GDM1 (cell line): ENCODE measurements around the gene SRPK3.
"Not testable (repeated sequence)": the region's sequence is repeated elsewhere in the genome, so short reads cannot be mapped to it uniquely, and the experiment has no call there.

Source experiments
- DNase-seq: peaks from one replicate; lab custom pipeline; 2025; lab: John Stamatoyannopoulos, UW

The SRPK3 gene

DNA sequence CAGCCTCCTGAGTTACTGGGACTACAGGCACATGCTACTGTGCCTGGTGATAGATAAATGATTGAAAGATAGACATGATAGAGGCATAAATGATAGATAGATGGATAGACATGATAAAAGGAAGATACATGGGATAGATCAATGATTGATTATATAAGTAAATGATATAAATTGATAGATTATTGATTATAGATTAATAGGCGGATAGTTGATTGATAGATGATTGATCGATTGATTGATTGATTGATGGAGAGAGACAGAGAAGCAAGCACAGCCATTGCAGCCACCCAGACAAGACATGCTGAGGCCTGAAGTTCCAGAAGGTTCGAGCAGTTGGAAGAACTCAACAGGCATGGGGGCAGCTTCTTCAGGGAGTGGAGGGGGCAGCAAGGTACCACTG is 34.5 kb upstream of the SRPK3 start:
- DNase-seq, result no peak

GRCh38 chrX:153746991-153747390 is 33.9 kb upstream of the SRPK3 start:
- not testable (repeated sequence) for DNase-seq

GRCh38 chrX:153749017-153749416 is 31.8 kb upstream of the SRPK3 start:
- DNase-seq, result not testable (repeated sequence)

DNA sequence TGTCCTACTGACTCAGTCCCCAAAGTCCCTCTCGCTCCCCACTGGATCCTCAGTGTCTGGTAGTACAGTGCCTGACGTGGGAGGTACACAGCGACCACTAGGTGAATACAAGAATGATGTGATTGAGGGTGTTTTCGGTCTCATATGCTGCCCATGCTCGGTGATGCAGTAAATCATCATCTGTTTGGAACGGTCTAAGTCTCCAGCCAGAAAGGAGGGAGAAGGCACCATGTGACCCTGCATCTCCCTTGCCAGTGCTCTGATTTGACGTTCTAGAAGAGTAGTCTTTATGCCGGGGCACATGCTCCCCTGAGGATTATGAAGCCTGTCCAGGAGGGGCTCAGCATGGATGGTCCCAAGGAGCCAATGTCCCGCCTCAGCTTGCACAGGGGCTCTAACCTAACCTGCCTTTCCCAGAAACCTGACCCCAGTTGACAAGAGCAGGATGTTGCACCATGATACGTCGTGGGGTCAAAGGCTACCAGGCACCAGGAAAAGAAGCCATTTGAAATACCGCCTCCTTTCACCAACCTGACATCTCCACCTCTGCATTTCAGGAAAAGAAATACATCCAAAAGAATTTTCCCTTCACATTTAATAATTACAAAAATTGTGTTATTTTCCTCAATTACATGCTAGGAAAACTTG is 30.6 kb upstream of the SRPK3 start:
- no peak for DNase-seq

DNA sequence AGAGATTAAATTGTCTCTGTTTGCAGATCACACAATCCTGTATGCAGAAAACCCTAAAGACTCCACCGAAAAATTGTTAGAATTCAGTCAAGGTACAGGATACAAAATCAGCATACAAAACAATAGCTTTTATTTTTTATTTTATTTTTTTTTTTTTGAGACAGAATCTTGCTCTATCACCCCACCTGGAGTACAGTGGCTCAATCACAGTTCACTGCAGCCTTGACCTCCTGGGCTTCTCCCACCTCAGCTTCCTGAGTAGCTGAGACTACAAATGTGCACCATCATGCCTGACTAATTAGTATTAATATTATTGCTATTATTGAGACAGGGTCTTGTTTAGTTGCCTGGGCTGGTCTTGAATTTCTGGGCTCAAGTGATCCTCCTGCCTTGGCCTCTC is 25.7 kb upstream of the SRPK3 start:
- DNase-seq, result no peak

GRCh38 chrX:153761863-153762262 is 19.0 kb upstream of the SRPK3 start:
- DNase-seq, result no peak

DNA sequence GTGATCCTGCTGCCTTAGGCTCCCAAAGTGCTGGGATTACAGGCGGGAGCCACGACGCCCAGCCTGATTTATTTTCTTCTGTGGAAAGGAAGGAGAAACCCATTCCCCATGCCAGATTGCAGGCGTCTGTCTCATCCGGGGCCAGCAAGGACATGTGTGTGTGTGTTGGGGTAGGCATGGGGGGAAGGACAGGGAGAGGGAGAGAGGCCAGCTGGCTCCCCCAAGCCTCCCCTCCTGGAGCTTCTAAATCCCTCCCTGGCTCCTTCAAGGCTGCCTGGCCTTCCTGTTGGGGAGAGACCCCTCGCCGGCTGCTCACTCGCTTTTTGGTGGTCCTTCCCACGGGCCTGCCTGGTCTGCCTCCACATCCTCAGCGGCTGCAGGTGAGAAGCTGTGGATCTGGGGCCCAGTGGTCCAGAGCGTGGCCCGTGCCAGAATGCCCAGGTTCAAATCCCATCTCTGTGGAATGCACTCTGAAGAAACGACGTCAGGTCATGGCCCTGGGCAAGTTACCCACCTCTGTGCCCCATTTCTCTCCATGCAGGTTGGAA is 18.1 kb upstream of the SRPK3 start:
- DNase-seq, result no peak

- DNase-seq, result no peak
Measured at GRCh38 chrX:153763298-153763932, 17.4 kb upstream of the SRPK3 start.

GRCh38 chrX:153763989-153764755 is 16.7 kb upstream of the SRPK3 start, which contains the start of gene PLXNB3:
PLXNB3 (plus strand) TSS chrX:153764249; CDS start chrX:153765536, 1,287 bp downstream.
- DNase-seq, result peak; percentile 72

GRCh38 chrX:153764786-153765137 is 16.1 kb upstream of the SRPK3 start:
- DNase-seq, result no peak

- no peak for DNase-seq
Measured at GRCh38 chrX:153765138-153766079, 15.4 kb upstream of the SRPK3 start.

DNA sequence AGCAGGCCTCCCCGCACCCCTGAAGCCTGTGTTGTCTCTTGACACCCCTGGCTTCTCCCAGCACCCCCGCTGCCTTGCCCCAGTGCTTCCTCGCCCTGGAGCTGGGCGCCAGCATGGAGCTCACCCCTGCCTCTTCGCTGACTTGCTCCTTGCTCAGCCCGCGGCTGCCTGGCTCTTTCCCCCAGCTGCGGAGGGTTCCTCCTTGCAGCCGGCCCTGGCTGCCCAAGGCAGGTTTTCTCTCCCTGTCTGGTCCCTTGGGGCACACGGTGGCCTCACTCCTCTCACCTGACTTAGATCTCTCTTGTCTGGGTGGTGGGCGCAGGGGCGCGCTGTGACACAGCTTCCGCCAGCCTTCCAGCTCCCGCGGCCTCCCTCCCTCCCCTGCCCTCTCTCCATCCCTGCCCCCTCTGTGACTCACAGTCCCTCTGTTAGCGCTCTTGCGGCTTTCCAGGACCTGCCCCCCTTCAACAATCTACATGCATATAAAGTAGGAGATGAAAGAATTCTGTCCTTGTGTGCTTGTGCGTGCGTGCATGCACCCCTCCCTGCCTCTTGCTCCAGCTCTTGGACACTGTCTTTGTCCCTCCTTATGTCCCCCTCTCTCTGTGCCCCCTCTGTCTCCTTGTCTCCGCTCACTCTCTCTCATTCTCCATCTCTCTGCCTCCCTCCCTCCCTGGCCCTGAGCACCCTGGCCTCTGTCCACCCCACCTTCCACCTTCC is 14.6 kb upstream of the SRPK3 start:
- DNase-seq, result peak; percentile 70

DNA sequence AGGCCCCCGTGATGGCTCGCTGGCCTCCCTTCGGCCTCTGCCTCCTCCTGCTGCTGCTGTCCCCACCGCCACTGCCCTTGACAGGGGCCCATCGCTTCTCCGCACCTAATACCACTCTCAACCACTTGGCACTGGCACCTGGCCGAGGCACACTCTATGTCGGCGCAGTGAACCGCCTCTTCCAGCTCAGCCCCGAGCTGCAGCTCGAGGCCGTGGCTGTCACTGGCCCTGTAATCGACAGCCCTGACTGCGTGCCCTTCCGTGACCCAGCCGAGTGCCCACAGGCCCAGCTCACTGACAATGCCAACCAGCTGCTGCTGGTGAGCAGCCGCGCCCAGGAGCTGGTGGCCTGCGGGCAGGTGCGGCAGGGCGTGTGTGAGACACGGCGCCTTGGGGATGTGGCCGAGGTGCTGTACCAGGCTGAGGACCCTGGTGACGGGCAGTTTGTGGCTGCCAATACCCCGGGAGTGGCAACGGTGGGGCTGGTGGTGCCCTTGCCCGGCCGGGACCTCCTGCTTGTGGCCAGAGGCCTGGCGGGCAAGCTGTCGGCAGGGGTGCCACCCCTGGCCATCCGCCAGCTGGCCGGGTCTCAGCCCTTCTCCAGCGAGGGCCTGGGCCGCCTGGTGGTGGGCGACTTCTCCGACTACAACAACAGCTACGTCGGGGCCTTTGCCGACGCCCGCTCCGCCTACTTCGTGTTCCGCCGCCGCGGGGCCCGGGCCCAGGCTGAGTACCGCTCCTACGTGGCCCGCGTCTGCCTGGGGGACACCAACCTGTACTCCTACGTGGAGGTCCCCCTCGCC is 13.8 kb upstream of the SRPK3 start:
- no peak for DNase-seq

DNA sequence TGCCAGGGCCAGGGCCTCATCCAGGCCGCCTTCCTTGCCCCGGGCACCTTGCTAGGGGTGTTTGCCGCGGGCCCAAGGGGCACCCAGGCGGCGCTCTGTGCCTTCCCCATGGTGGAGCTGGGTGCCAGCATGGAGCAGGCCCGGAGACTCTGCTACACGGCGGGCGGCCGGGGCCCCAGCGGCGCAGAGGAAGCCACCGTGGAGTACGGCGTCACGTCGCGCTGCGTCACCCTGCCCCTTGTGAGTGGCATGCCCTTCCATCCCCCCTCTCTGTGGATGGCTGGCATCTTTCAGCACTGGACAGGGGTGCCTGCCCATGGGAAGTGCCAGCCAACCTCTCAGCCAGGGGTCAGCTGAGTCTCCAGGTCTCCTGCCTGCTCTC is 13.2 kb upstream of the SRPK3 start:
- no peak for DNase-seq

DNA sequence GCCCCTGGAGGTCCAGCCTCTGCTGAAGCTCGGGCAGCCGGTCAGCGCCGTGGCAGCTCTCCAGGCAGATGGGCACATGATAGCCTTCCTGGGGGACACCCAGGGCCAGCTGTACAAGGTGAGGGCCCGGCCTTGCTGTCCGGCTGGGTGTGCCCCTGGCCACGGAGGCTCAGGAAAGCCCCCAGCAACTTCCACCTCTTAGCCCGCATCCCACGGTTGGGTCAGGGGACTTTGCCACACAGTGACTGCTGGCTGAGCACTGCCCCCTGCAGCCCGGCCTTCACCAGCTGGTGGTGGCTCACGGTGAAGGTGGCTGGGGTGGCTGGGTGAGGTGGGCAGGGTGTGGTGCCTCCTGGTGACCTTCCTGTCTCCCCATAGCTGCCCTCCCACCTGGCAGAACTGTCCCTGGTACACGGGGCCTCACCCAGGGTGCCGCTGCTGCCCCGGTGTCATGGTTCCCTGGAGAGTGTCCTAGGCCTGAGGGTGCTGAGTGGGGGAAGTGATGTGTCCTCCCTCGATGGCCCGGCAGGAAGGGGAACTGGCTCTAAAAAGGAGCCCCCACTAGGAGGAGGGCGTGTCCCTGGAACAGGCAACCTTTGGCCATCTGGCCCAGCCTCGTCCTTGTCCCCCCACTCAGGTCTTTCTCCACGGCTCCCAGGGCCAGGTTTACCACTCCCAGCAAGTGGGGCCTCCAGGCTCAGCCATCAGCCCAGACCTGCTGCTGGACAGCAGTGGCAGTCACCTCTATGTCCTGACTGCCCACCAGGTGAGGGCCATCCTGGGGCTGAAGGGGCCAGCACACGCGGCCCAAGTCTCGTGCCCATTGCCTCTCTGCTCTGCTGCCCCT is 12.3 kb upstream of the SRPK3 start:
- DNase-seq, result no peak

GRCh38 chrX:153769158-153769864 is 11.5 kb upstream of the SRPK3 start:
- no peak for DNase-seq

DNA sequence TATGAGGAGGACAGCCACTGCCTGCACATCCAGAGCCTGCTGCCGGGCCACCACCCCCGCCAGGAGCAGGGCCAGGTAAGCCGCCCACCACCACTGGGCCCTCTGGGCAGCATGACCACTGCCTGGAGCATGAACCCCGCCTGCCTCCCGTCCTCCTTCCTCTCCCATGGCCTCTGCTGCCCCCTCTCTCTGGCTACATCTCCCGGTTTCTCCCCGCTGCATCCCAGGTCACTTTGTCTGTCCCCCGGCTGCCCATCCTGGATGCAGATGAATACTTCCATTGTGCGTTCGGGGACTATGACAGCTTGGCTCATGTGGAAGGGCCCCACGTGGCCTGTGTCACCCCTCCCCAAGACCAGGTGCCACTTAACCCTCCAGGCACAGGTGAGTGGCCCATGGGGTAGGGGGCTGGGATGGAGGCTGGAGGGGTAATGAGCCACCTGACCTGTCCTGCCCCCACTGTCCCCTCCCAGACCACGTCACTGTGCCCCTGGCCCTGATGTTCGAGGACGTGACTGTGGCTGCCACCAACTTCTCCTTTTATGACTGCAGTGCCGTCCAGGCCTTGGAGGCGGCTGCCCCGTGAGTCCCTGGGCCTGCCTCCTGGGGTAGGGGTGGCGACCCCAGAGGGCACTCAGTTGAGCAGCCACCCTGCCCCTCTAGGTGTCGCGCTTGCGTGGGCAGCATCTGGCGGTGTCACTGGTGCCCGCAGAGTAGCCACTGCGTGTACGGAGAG is 10.8 kb upstream of the SRPK3 start:
- DNase-seq, result no peak
